ENCODE results near the gene INPP4A.
A peak's percentile ranks its signal among the peaks of the same experiment; 100 is the strongest.

The INPP4A gene

GRCh38 chr2:98509542-98510321 lies 65.1 kb downstream of the INPP4A start:
- DNase-seq, result no peak

- DNase-seq, result no peak
These were observed 65.6 kb downstream of the INPP4A start for GRCh38 chr2:98510322-98510662.

DNA sequence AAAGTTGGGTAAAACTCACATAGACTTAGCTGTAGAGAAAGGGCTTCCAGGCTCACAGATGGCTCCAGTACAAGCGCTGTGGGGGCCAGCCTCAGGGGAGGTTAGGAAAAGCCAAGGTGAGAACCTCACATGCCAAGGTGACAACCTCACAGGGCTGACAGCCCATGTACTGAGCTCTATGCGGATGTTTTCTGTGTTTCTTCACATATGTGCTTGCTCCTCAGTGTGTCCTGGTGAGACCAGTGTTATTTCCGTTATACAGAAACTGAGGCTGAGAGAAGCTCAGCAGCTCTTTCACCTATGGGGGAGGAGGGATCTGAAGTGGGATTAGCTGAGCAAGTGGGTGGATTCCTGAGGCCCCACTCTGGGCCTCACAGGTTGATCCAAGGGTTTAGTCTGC lies 67.3 kb downstream of the INPP4A start:
- no peak for DNase-seq

GRCh38 chr2:98512699-98513098 lies 68.0 kb downstream of the INPP4A start:
- DNase-seq, result no peak

DNA sequence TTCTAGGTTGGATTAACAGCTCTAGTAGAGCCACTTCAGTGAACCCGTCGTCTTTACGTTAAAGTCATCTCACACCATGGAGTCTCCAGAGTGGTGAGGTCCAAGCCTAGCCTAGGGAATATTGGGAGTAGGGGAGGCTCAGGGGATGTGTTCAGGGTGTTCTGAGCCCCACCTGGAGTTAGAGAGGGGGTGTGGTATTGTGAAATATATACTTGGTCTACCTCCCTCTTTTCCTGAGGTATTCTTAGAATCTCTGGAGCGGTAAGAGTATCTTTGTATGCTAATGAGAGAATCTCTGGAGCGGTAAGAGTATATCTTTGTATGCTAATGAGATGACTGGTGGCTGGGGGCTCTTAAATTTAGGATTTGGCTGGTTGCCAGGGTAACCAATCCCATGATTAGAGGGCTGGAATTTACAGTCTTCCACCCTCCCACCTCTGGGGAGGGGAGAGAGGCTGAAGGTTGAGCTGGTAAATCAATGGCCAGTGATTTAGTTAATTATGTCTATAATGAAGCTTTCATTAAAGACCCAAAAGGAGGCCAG lies 69.5 kb downstream of the INPP4A start:
- DNase-seq, result no peak

GRCh38 chr2:98514879-98515249 lies 70.2 kb downstream of the INPP4A start:
- no peak for DNase-seq

DNA sequence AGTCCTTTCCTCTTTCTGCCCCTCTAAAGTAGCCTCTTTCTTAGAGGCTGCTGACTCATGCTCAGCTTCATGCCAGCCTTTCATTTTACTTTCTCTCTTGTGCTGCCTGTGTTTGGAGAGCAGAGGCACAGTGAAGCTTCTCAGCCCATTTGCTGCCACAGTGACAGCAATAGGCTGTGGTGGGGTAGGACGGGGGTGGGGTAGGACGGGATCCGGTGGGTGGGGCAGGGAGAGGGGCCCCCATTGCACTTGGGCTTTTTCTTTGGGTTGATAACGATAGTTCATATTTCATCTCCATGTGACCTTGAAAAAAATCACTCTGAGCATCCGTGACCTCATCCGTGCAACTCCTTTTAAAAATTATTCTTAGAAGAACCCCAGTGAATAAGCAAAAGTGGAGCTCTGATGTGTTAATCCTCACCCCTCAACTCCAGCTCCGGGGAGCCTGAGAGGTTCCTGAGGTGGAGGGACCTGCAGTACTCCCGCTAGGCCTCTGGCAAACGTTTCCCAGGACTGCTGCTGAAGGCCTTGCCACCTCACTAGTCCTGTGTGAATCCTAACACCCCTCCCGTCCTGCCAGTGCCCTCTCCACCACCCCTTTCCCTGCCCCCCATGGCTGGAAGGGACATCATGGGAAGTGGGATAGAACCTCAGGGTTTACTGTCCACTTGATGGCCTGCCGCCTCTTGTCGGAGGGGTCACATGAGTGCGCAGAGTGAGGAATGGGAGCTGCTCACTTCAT lies 70.8 kb downstream of the INPP4A start:
- peak in 2 of 58 donors; percentile 14 to 26 for DNase-seq

GRCh38 chr2:98516571-98516970 lies 71.9 kb downstream of the INPP4A start:
- DNase-seq, result no peak

- no peak for DNase-seq
These were observed 73.0 kb downstream of the INPP4A start for GRCh38 chr2:98517636-98518035.

- no peak for DNase-seq
These were observed 73.4 kb downstream of the INPP4A start for GRCh38 chr2:98518101-98518500.

DNA sequence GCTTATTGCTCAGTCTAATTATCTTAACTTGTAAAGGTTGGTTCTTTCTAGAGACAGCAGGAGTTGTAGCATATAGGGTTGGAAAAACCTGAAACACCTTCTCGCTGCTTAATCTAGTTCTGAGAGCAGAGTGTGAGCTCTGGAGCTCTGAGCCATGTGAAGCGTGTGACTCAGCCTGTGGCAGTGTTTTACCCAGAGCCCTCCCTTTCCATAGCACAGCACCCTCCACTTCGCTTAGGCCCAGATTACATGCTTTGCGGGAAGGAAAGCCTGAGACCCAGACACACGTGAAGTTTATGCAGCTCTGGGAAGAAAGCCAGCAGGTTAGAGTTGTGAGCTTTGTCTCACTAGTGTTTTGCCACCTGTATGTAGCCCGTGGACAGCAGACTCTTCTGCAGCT lies 74.5 kb downstream of the INPP4A start:
- DNase-seq, result peak in 10 of 58 donors; percentile 8 to 58 (median 28)

GRCh38 chr2:98519851-98520250 lies 75.2 kb downstream of the INPP4A start:
- DNase-seq, result no peak

- DNase-seq, result no peak
These were observed 76.1 kb downstream of the INPP4A start for GRCh38 chr2:98520806-98521205.

DNA sequence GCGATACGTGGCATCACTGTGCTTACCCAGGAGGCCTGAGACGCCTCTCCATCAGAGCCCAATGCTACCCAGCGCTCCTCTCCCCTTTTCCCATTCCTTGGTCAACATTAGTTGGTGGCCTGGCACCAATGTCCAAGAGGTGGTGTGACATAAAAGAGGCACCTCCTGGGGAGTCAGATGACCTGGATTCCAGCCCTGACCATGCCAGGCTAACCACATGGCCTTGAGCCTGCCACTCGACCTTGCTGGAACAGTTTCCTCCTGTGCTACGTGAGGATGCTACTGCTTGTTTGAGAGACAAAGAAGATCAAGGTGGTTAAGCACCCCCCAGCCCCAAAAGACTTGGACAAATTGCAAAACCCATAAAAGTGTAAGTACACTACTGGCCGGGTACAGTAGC lies 76.6 kb downstream of the INPP4A start:
- DNase-seq, result no peak

- no peak for DNase-seq
These were observed 78.2 kb downstream of the INPP4A start for GRCh38 chr2:98522854-98523253.

DNA sequence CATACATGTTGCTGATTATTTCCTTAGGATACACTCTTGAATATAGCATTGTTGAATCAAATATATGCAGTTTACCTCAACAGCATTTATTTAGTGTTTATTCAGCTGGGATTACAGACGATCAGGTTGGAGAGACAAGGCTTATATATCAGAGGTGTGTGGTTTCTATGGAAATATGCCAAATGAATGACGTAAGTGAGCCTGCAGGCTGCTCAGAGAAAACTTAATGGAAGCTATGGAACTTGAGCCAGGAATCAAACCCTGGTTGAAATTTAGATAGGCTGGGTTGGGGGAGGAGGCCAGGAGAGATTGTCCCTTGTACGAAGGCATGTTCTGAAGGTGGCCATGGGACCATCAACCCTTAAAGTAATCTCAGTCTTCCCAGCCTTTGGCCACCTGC lies 79.5 kb downstream of the INPP4A start:
- no peak for DNase-seq

DNA sequence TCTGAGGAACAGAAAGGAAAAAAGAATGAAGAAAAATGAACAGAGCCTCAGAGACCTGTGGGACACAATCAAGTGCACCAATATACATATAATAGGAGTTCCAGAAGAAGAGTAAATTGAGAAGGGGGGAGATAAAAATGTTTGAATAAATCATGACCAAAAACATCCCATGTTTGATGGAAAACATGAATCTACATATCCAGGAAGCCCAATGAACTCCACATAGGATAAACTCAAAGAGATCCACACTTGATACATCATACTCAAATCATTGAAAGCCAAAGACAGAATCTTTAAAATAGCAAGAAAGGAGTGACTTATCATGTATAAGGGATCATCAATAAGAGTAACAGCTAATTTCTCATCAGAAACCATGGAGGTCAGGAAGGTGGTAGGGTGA lies 83.7 kb downstream of the INPP4A start:
- DNase-seq, result no peak

- DNase-seq, result no peak
These were observed 85.5 kb downstream of the INPP4A start for GRCh38 chr2:98530114-98530513.

- no peak for DNase-seq
These were observed 88.1 kb downstream of the INPP4A start for GRCh38 chr2:98532756-98533155.

DNA sequence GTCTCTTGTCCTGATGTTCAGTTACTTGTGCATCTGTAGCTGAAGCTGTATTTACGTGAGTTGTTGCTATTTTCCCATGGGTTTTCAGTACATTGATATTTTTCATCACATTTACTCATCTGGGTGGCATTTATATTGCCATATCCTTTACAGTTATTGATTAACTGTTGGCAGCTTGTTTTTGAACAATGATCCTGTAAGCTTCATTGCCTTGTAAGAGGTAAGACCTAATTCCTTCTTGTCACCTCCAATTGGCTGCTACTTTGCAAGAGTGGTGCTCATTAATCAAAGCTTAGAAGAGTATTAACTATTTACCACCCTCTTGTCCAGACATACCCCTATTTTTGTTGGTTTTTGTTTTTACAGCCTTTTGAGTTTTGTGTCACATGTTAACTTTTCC lies 88.9 kb downstream of the INPP4A start:
- DNase-seq, result no peak

DNA sequence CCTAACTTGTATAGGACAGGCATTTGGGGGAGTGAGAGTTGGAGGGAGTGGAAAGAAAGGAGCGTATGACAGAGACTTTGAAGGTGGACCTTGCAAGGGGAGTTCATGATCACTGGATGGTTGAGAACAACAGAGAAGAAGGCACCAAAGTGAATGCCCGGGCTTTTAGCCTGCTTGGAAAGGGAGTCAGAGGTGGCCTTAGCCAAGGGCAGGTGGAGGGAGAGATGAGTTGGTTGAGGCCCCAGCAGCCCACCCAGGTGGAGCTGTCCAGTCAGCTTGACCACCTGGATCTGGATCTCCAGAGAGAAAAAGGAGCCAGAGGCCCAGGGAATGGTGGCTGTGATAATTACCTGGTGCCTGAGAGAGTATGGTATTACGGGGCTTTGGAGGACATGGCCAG lies 90.1 kb downstream of the INPP4A start:
- no peak for DNase-seq

- no peak for DNase-seq
These were observed 91.5 kb downstream of the INPP4A start for GRCh38 chr2:98535971-98536677.

All from anterior cingulate cortex (tissue), 58 donors.